ENCODE data around the gene IBA57. TPM values are rescaled to one million over a fixed set of nuclear protein-coding genes. Genes with fewer than 3 reads are reported as not detected.

IBA57 gene
- total and polyA plus RNA-seq, 2 of the 8 experiments (the other 6 are each of a cell fraction or from before 2014, with no cell fraction given): 2.6 to 5.9 TPM

DNA sequence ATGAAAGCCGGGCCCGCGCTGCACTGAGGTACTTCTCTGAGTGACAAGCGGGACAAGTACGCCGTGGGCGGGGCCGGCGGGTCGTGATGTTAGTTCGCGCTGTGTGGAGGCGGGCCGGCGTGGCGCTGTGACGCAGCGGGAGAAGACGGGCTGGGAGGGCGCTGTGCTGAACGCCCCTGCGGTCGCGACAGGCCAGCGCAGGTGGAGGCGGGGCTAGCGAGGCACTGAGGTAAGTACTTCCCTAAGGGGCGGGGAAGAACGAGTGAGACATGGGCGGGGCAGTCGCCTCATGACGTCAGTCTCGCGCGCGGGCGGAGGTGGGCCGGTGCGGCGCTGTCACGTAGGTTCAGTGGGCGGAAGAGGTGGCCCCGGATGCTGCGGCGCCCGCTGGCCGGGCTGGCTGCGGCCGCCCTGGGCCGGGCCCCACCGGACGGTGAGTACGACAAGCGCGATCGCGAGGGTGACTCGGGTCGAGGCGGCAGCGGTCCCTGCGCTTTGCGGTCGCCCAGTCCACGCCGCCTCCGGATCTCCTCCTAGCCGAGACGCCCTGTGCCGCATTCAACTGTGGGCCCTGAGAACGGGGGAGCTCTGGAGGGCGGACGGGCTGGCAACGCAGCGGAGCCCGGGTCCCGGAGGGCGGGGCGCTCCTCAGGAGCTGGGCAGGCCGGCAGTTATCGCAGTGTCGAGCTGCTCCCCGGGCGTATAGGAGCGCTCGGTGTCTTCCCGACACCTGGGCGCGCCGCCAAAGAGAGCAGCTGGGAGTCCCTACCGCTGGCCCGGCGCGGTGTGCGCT, 25.5 kb upstream of the IBA57 start, which contains the start of gene GUK1:
Gene GUK1, plus strand, starts transcription at position 349 of the 793 bp plus-strand sequence. Its CDS starts 24 bp downstream, at position 373.
- Histone ChIP-seq H3K14ac (ENCODE audit: insufficient read length) (no peak within 1 kb of the TSS), H2AK5ac (ENCODE audit: low read depth, low read length) (no peak within 1 kb of the TSS), H3K4ac (replicated peaks; ENCODE audit: insufficient read length, low read depth, low read length) (peak within 1 kb of the TSS; percentile 53), H2BK120ac (replicated peaks; ENCODE audit: low read depth, low read length) (no peak within 1 kb of the TSS), H3K79me2 (ENCODE audit: control insufficient read depth in 1 of 2, insufficient read depth in 2 of 2, low read length in 2 of 2) (peaks cover 0 to 43% of the 10 kb centered on the region in 2 experiments; a peak in 3 of 4 replicates), H3K4me3 (ENCODE audit: extremely low read depth in 1 of 4, insufficient read depth in 2 of 4, low read depth in 3 of 4, low read length in 4 of 4) (peak within 1 kb of the TSS; percentile 80 to 93 (median 88)), H2BK5ac (ENCODE audit: low read depth, low read length) (peak within 1 kb of the TSS; percentile 92), H3K18ac (ENCODE audit: extremely low read depth, low read length) (peak within 1 kb of the TSS; percentile 78), H2BK12ac (ENCODE audit: low read depth, low read length) (no peak within 1 kb of the TSS), H3K23ac (ENCODE audit: insufficient read length) (no peak within 1 kb of the TSS), H2BK20ac (ENCODE audit: low read length) (no peak within 1 kb of the TSS), H4K91ac (replicated peaks; ENCODE audit: insufficient read length, low read length) (peak within 1 kb of the TSS; percentile 55), H4K20me1 (replicated peaks in 1 of 2; ENCODE audit: control insufficient read depth in 1 of 2, insufficient read depth in 2 of 2, low read length in 2 of 2) (peaks cover 8 to 21% of the 10 kb centered on the region in 2 experiments), H3K79me1 (ENCODE audit: low read depth, low read length) (peaks cover 23% of the 10 kb centered on the region), H2AFZ (ENCODE audit: low read length) (peak within 1 kb of the TSS; percentile 46; the same call in 1 of the 2 replicates), H3K27ac (ENCODE audit: low read depth, low read length) (peak within 1 kb of the TSS; percentile 85; the same call in 1 of the 2 replicates), H3K4me2 (ENCODE audit: insufficient read depth in 1 of 2, low read depth in 2 of 2, low read length in 2 of 2) (peak within 1 kb of the TSS; percentile 67 to 88), H4K5ac (ENCODE audit: insufficient read length, low read depth, low read length) (peak within 1 kb of the TSS; percentile 95), H3K9ac (replicated peaks in 1 of 4; ENCODE audit: extremely low read depth in 1 of 4, low read depth in 3 of 4, low read length in 3 of 4) (peak within 1 kb of the TSS; percentile 90 to 97 (median 92)), H3K56ac (replicated peaks; ENCODE audit: insufficient read length, low read depth, low read length) (peak within 1 kb of the TSS; percentile 73), H2BK15ac (ENCODE audit: low read length) (no peak within 1 kb of the TSS), H3K27me3 (replicated peaks in 1 of 4; ENCODE audit: control insufficient read depth in 3 of 4, extremely low read depth in 1 of 4, insufficient read depth in 3 of 4, low read length in 3 of 4) (peaks cover 0 to 17% (median 1%) of the 10 kb centered on the region in 4 experiments; a peak in 3 of 7 replicates), H3K36me3 (ENCODE audit: control insufficient read depth in 2 of 4, insufficient read depth in 4 of 4, low read length in 3 of 4) (no peaks in the 10 kb centered on the region), H3K9me3 (ENCODE audit: insufficient read depth in 2 of 2, low read depth in 1 of 2, low read length in 1 of 2) (no peaks in the 10 kb centered on the region), H3K23me2 (ENCODE audit: low read depth, low read length) (peaks cover 5% of the 10 kb centered on the region; the same call in 1 of the 2 replicates), H4K8ac (ENCODE audit: extremely low read depth, insufficient read depth, low read length) (peak within 1 kb of the TSS; percentile 99), H3K4me1 (replicated peaks in 1 of 4; ENCODE audit: control insufficient read depth in 3 of 4, insufficient read depth in 4 of 4, low read length in 3 of 4) (peaks cover 0 to 10% (median 6%) of the 10 kb centered on the region in 4 experiments; a peak in 5 of 7 replicates)
- 2% methylated on average over 71 of the region's 95 CpGs; no CpG with 5 or more reads in 1 of the 2 experiments for whole genome bisulfite sequencing, 2 experiments (ENCODE audit: extremely low coverage in 1 of 2, insufficient coverage in 1 of 2, insufficient read length in 1 of 2, insufficient replicate concordance in 2 of 2, low coverage in 1 of 2, low lambda C conversion rate in 2 of 2, missing lambda C conversion rate in 1 of 2)
- FAIRE-seq (no peak), DNase-seq (ENCODE audit: low read depth in 1 of 2, low spot score in 2 of 2) (peak; percentile 99 to 100)
- ChIA-PET CTCF (ENCODE audit: partially characterized antibody) (interaction anchor here (0.7 to 2.9 kb wide), 7 partner anchors 9 to 133 kb away, joined by 3 to 7 read pairs (median 3); partner anchors contain the start of gene IBA57), POLR2A (ENCODE audit: partially characterized antibody) (interaction anchor here (0.9 to 3.9 kb wide), 8 partner anchors 10 to 74 kb away, joined by 3 to 30 read pairs (median 4); partner anchors contain the start of genes GJC2 and IBA57)
- TF ChIP-seq SUZ12 (IDR thresholded peaks at IDR 0.05; ENCODE audit: low read length) (no peak), CBX5 (IDR thresholded peaks at IDR 0.05; ENCODE audit: low read depth, low read length) (no peak), PHF8 (conservative IDR thresholded peaks at IDR 0.05; ENCODE audit: low read depth, low read length) (peak; percentile 97), ASH2L (IDR thresholded peaks at IDR 0.05; ENCODE audit: low read length) (peak; percentile 46), RNF2 (IDR thresholded peaks at IDR 0.05; ENCODE audit: borderline replicate concordance, low read depth, low read length, missing control alignments, poor library complexity, severe bottlenecking) (no peak), RAD21 (IDR thresholded peaks at IDR 0.05 in 1 of 2, conservative IDR thresholded peaks at IDR 0.05 in 1 of 2; ENCODE audit: low read depth in 2 of 2, low read length in 2 of 2) (no peak), NANOG (IDR thresholded peaks at IDR 0.05; ENCODE audit: insufficient read depth, low read depth, low read length, poor library complexity, severe bottlenecking) (no peak), TBP (IDR thresholded peaks at IDR 0.05; ENCODE audit: low read depth, low read length) (peak; percentile 78)
- TF ChIP-seq, protein P1, sequence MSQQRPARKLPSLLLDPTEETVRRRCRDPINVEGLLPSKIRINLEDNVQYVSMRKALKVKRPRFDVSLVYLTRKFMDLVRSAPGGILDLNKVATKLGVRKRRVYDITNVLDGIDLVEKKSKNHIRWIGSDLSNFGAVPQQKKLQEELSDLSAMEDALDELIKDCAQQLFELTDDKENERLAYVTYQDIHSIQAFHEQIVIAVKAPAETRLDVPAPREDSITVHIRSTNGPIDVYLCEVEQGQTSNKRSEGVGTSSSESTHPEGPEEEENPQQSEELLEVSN (IDR thresholded peaks at IDR 0.05): no peak
